Limb (tissue), 2 donors: Measurements from ENCODE around the gene SEZ6.
A peak's percentile ranks its signal among the peaks of the same experiment; 100 is the strongest.
"Not testable (repeated sequence)": the region's sequence is repeated elsewhere in the genome, so short reads cannot be mapped to it uniquely, and the experiment has no call there.

Experiments
- DNase-seq, 2 donors: peaks; one replicate each; pipeline ENCODE4 v3.0.0-alpha.2; 2016; ENCODE audit errors: extremely low spot score in 2 of 2

SEZ6 gene

DNA sequence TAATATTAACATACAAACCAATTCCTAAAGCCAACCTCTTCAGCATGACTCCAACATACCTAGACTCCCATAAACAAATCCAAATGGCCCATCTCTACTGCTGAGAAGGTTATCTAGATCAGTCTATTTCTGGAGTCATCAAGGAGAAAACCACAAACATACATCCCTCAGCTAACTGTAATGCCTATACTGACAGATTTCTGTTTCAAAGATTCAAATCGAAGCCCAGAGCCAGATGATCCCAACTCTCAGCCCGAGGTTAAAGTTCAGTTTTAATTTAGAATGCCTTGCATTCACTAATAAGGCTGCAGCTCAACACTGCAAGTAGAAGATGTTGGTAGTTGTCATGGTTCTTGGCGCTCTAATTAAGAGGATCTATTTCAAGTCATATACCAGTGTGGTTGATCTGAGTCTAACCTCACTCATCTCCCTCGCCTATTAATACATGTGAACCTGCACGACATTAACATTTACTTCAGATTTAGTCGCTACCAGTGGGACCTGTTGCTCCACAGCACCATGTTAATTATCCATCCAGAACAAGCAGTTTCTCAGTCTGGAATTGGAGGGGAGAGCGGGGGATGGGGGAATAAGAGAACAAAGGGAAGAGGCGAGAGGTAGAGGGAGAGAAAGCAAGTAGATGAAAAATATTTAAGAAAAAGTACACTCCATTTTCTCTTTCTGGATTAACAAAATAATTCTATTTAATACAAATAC is 69.9 kb downstream of the SEZ6 start:
- DNase-seq: no peak

GRCh38 chr17:28934508-28934907 is 71.3 kb downstream of the SEZ6 start:
- not testable (repeated sequence) for DNase-seq

DNA sequence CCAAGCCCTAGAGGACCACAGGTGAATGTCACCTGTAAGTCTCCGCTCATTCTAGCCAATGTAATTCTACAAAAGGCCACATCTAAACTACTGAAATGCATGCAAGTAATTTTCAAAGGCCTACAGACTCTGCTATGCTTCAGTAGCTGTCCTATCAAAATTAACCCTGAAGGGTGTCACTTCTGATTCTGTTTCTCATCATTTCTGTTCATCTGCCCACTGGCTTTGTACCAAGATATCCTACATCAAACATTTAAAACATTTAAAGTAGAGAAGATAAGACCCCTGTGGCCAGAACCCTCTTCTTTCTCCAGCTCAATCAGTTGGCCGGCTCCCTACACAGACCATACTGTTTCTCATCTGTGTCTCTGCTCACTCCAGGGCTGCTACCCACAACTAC is 76.0 kb downstream of the SEZ6 start:
- DNase-seq: no peak

GRCh38 chr17:28928061-28928460 is 77.8 kb downstream of the SEZ6 start:
- no peak for DNase-seq

DNA sequence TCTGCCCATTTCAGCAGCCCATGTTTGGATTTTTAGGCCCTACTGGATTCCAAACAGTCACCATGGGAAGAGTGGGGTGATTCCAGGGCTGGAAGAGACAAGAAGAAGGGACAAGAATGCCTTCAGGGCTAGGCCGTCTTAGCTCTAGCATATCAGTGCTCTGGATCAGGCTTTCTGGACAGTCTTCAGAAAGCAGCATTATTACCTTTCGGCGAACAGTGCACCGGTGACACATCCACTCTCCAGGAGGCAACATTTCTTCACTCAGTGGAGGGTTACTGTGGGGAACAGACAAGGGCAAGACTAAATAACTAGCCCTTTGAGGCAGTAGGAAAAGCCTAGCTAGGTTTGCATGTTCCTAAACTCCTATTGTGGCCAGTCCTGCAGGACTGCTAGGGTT is 79.0 kb downstream of the SEZ6 start:
- no peak for DNase-seq

- DNase-seq: no peak
Measured at GRCh38 chr17:28926366-28926765, 79.5 kb downstream of the SEZ6 start.

DNA sequence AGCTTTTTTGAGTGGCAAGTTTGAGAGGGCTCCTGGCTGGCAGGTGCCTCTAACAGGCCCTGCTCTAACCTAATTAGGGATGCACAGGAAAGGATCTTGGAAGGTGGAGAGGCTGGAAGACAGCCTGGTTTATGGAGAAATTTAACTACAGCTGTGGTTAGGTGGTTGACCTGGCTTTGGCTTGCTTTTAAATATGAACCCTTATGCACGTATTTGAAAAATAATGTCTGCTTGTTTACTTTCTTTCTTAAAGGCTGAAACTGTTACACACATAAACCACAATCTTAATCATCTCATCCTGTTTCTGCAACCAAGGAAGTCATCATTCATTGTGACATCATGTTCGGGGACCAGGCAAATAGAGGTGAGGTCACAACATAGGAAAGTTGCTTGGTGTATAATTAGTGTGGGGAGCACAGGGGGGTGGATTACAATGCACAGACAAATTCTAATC is 79.9 kb downstream of the SEZ6 start:
- no peak for DNase-seq

- no peak for DNase-seq
Measured at GRCh38 chr17:28920201-28920600, 85.6 kb downstream of the SEZ6 start.

DNA sequence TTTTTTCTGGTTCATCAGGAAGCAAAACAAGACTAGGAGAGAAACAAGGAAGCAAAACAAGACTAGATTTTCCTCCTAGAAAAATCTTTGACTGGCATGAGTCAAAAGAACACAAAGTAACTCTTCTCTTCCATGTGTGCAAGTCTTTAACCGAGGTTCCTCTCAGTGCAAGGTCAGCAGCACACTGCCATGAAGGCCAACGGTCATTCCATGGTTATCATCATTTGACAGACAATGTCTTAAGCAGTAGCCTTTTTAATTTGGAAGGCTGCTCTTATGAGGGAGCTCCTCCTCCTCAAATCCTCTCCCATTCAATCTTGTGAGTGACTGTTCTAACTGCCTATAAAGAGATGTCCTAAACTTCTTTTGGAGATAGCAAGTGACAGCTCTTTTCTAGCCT is 87.5 kb downstream of the SEZ6 start:
- DNase-seq: no peak

DNA sequence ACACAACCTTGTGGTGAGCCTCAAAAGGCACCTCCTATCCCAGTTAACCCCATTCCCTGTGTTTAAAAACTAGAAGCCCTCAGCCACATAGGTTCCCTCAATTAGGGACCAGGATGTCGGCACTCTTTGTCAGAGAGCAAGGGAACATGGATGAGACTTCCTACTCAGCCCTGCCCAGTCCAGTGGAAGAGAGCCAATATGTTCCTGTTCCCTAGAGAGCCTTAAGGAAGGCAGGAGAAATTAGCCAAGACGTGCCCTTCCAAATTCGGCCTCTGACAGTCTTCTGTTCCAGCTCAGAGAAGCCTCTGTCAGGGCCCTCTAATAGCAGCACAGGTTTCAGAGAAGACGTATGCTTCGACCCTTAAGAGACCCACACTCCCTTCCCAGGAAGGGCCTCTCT is 88.4 kb downstream of the SEZ6 start:
- no peak for DNase-seq

DNA sequence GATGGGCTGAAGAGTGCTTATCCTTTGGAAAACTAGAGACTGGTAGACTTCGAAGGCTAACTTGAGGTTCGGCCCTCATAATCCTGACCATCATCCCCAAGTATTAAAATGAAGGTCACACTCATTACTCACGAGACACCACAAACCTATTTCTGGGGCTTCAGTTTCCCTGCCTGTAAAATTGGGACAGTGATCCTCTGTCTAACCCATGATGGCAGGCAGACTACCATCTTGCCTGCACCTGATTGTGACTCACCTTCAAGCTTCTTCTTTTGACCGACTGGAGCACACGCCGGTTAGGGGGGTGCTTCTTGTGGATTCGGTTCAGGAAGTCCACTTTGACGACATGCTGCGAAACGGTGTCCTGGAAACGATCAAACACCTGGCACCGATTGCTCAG is 88.8 kb downstream of the SEZ6 start:
- no peak for DNase-seq

- peak in 1 of 2 donors; percentile 12 for DNase-seq
Measured at GRCh38 chr17:28916302-28916934, 89.4 kb downstream of the SEZ6 start.

DNA sequence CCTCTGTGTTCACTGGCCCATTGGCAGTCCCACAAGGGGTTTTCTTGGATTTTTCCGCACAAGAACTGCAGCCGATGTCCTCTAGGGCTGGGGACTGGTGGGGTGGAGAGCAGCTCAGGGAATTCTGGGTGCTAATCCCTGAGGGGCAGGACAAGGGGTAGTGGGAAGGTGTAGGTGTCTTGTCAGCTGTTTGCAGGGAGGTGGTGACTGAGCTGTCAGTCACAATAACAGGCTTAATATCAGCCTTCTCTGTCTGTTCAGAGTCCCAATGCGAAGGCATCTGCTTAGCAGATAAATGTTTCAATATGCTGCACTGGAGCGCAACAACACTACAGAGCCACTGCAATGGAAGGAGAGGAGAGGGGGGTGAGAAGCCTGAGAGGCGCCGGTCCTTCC is 92.9 kb downstream of the SEZ6 start:
- DNase-seq: no peak

- DNase-seq: no peak
Measured at GRCh38 chr17:28912281-28912937, 93.4 kb downstream of the SEZ6 start.

GRCh38 chr17:28911411-28912045 is 94.3 kb downstream of the SEZ6 start:
- DNase-seq: no peak

- no peak for DNase-seq
Measured at GRCh38 chr17:28910534-28910933, 95.3 kb downstream of the SEZ6 start.

GRCh38 chr17:28908640-28909167 is 97.1 kb downstream of the SEZ6 start:
- DNase-seq: no peak

DNA sequence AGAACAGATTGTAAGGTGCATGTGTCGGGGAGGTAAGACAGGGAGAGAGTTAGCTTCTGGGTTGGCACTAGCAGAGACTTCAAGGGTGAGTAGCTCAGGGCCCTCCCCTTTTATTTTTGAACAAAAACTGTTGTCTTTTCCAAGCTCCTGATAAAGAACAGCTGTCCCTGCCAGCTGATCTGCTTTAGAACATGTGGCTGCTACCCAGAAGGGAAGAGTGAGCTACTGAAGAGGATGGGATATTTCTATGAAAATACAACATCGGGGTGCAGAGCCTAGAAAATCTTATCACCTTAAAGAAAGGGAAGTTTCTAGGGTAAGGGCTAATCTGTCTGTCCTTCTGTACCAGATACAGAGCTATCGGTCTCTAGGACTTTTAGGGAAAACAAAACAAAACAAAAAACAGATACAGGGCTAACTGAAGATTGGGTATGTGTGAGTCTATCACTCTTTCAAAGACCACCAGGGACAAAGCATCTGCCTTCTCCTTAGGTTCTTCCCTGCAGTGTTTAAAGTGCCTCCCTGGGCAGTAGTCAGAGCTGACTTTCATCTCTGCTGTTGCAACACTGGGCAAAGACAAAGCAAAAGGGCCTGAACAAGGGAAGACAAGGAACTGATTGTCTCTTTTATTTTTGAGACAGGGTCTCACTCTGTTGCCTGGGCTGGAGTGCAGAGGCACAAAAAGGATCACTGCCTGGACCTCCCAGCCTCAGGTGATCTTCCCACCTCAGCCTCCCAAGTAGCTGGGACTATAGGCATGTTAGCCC is 97.9 kb downstream of the SEZ6 start:
- peak in 1 of 2 donors; percentile 10 for DNase-seq

DNA sequence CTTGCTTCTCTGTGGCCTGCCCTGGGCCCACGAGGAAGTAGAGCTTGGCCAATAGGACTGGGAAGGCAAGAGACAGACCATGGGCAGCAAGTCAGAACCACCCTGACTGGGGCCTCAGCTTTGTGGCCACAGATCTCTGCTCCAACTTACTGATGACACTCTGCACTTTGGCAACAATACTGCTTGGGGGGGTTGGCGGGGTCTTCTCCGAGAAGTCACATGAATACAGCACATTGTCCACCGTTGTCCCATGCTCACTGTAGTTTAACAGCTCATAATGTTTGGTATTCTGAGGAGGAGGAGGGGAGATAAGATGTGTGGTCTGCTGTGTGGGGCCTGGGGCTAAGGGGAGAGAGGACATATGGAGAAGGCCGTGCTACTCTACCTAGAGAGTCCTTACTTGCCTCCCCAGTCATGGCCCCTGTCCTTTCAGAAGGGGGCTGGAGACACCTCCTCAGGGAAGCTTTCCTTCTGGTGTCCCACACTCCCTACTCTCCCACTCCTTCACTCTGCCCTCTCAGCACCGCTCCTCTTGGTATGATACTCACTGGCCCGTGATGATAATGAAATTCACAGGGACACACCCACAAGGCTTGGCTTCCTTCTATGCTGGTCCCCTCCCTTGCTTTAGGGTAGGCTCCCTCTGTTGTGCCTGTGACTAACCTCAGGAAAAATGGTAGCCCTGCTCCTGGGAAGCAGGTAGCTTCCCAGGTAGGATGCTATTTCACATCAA is 99.0 kb downstream of the SEZ6 start:
- no peak for DNase-seq

GRCh38 chr17:28906276-28906675 is 99.6 kb downstream of the SEZ6 start:
- no peak for DNase-seq
